Neural cell (in vitro differentiated cells): ENCODE results near the gene ACSL5. TPM values are rescaled to one million over a fixed set of nuclear protein-coding genes. Genes with fewer than 3 reads are reported as not detected.

Experiments used
- H2AFZ ChIP-seq: fragments of 200-600, 300-800 bp; sonication (generic), shearing (Covaris generic); 2 replicates; pipeline ENCODE4 v1.6.0; 2014; ENCODE audit warnings: low read depth, mild to moderate bottlenecking, antibody characterized with exemption, low read length, moderate library complexity
- H3F3A ChIP-seq: fragments of 200-600 bp; shearing (Covaris generic); 2 replicates; pipeline ENCODE4 v1.6.1; 2016; ENCODE audit warnings: mild to moderate bottlenecking, moderate library complexity, mixed read lengths, antibody characterized with exemption, low read length; ENCODE audit not compliant: insufficient read depth, poor library complexity, severe bottlenecking
- H3K27ac ChIP-seq: fragments of 200-600, 300-800 bp; sonication (generic), shearing (Covaris generic); 2 replicates; pipeline ENCODE4 v1.5.1; 2014; ENCODE audit warnings: mild to moderate bottlenecking, low read length, moderate library complexity
- H3K27me3 ChIP-seq: fragments of 300-800, 200-600 bp; sonication (generic), shearing (Covaris generic); 2 replicates; pipeline ENCODE4 v1.6.0; 2014; ENCODE audit warnings: mild to moderate bottlenecking, low read depth, low read length, moderate library complexity; ENCODE audit not compliant: insufficient read depth
- H3K36me3 ChIP-seq: fragments of 300-800, 200-600 bp; sonication (generic), shearing (Covaris generic); 2 replicates; pipeline ENCODE4 v1.5.1; 2014; ENCODE audit warnings: mild to moderate bottlenecking, antibody characterized with exemption, low read length, moderate library complexity; ENCODE audit not compliant: insufficient read depth
- H3K4me2 ChIP-seq: fragments of 300-800, 200-600 bp; sonication (generic), shearing (Covaris generic); 2 replicates; pipeline ENCODE4 v1.6.0; 2014; ENCODE audit warnings: mild to moderate bottlenecking, low read length
- H3K4me3 ChIP-seq: fragments of 300-800, 200-600 bp; sonication (generic), shearing (Covaris generic); 2 replicates; pipeline ENCODE4 v1.5.1; 2014; ENCODE audit warnings: mild to moderate bottlenecking, low read length, moderate library complexity
- H3K79me2 ChIP-seq: fragments of 200-600 bp; shearing (Covaris generic); replicated peaks from 2 replicates; pipeline ENCODE4 v1.6.0; 2014; ENCODE audit warnings: mild to moderate bottlenecking, low read length, moderate library complexity; ENCODE audit not compliant: insufficient read depth
- H3K9ac ChIP-seq: fragments of 300-800, 200-600 bp; sonication (generic), shearing (Covaris generic); 2 replicates; pipeline ENCODE4 v1.6.1; 2016; ENCODE audit warnings: mild to moderate bottlenecking, low read length, mixed read lengths
- H3K9me2 ChIP-seq: fragments of 200-600 bp; shearing (Covaris generic); 2 replicates; pipeline ENCODE4 v1.6.1; 2016; ENCODE audit warnings: mild to moderate bottlenecking, low read length, mixed read lengths; ENCODE audit not compliant: insufficient read depth
- H3K9me3 ChIP-seq: fragments of 200-600, 300-800 bp; sonication (generic), shearing (Covaris generic); 2 replicates; pipeline ENCODE4 v1.6.1; 2016; ENCODE audit warnings: mild to moderate bottlenecking, mixed run types, low read length, moderate library complexity, mixed read lengths
- H4K20me1 ChIP-seq: fragments of 200-600 bp; shearing (Covaris generic); 2 replicates; pipeline ENCODE4 v1.6.1; 2016; ENCODE audit warnings: mild to moderate bottlenecking, mixed run types; ENCODE audit not compliant: insufficient read depth
- EP300 ChIP-seq: fragments of 450-650 bp; conservative IDR thresholded peaks from 2 replicates; pipeline ENCODE4 v1.6.1; 2014; ENCODE audit warnings: antibody characterized with exemption, mild to moderate bottlenecking, moderate library complexity; ENCODE audit not compliant: poor library complexity, severe bottlenecking
- EZH2 ChIP-seq: fragments of 200-600, 300-800 bp; shearing (Covaris generic), sonication (generic); IDR thresholded peaks from 2 replicates; pipeline ENCODE4 v1.6.1; 2014; ENCODE audit warnings: antibody characterized with exemption, low read length, borderline replicate concordance, mild to moderate bottlenecking; ENCODE audit not compliant: insufficient read depth, poor library complexity, severe bottlenecking
- MXI1 ChIP-seq: fragments of 450-650 bp; conservative IDR thresholded peaks from 2 replicates; pipeline ENCODE4 v1.6.1; 2014; ENCODE audit warnings: antibody characterized with exemption, mild to moderate bottlenecking; ENCODE audit not compliant: poor library complexity, severe bottlenecking
- POLR2AphosphoS5 ChIP-seq: IDR thresholded peaks from 2 replicates; pipeline ENCODE4 v1.6.1; 2012
- RAD21 ChIP-seq: fragments of 450-650 bp; conservative IDR thresholded peaks from 2 replicates; pipeline ENCODE4 v1.6.1; 2014; ENCODE audit warnings: antibody characterized with exemption, mild to moderate bottlenecking, moderate library complexity
- SMC3 ChIP-seq: fragments of 450-650 bp; conservative IDR thresholded peaks from 2 replicates; pipeline ENCODE4 v1.6.1; 2014; ENCODE audit warnings: antibody characterized with exemption, mild to moderate bottlenecking, moderate library complexity; ENCODE audit not compliant: poor library complexity
- TAF1 ChIP-seq: IDR thresholded peaks from 2 replicates; pipeline ENCODE4 v1.6.1; 2012; ENCODE audit warnings: low read depth
- polyA plus RNA-seq: library from polyadenylated mRNA; depleted of rRNA; stranded (reverse); fragments of >200 nt; gene quantifications from 2 replicates; pipeline ENCODE4 v1.2.3, GENCODE V29; 2014
- TF ChIP-seq, protein P1 (sequence below): IDR thresholded peaks from 2 replicates; pipeline ENCODE4 v1.6.1; 2012; ENCODE audit warnings: borderline replicate concordance
- TF ChIP-seq, protein P2 (sequence below): fragments of 450-650 bp; IDR thresholded peaks from 2 replicates; pipeline ENCODE4 v1.5.1; 2014; ENCODE audit warnings: antibody characterized with exemption, mild to moderate bottlenecking, moderate library complexity; ENCODE audit not compliant: poor library complexity, severe bottlenecking

The ACSL5 gene
- polyA plus RNA-seq, 1 donor from 2014 or later: not detected

DNA sequence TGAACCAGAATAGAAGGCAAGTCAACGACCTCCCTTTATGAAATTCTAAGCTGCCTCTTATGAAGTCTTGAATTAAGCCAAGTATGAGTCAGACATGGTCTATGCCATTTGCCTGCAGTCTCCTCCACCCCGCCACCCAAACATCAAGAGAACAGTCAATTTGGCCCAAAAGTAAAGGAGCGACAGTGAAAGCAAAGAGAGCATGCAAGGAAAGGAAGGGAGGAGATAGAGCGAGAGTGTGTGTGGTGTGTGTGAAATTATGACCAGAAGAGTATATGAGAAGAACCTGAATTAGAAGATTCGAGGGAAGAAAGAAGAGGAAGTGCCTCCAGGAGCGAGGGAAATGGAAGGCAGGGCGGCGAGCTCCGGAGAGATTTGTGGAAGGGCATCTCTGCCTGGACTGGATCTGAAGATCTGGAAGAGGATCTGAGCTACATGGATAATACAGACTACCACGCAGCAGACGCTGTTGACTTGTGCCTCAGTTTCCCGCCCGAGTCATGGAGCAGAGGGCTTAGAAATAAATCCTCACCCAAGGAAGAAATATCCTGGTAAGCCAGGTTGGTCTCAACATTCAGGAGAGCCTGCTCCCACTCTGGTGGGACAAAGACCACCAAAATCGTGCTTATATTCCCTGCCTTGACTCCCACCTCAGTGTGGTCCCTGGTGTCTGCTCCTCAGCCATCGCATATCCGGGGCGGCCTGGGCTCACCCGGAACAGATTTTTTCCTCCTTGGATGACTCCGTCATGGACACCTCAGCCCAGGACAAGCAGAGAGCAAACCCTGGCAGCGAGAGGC, 72.3 kb downstream of the ACSL5 start:
- Histone ChIP-seq H3K9me3 (no peaks in the 10 kb centered on the region), H3K4me3 (peak overlapping the region; percentile 87), H3K9ac (peak overlapping the region; percentile 82), H3K4me2 (peak overlapping the region; percentile 88), H3K79me2 (peaks cover 40% of the 10 kb centered on the region), H3K9me2 (no peaks in the 10 kb centered on the region), H3K27me3 (no peaks in the 10 kb centered on the region), H2AFZ (peak overlapping the region; percentile 91), H4K20me1 (no peaks in the 10 kb centered on the region), H3F3A (no peaks in the 10 kb centered on the region), H3K27ac (peak overlapping the region; percentile 90), H3K36me3 (no peaks in the 10 kb centered on the region)
- TF ChIP-seq EZH2 (no peak), RAD21 (peak; percentile 35), TAF1 (no peak), POLR2AphosphoS5 (no peak), EP300 (no peak), MXI1 (no peak), SMC3 (no peak)
- TF ChIP-seq, protein P1, sequence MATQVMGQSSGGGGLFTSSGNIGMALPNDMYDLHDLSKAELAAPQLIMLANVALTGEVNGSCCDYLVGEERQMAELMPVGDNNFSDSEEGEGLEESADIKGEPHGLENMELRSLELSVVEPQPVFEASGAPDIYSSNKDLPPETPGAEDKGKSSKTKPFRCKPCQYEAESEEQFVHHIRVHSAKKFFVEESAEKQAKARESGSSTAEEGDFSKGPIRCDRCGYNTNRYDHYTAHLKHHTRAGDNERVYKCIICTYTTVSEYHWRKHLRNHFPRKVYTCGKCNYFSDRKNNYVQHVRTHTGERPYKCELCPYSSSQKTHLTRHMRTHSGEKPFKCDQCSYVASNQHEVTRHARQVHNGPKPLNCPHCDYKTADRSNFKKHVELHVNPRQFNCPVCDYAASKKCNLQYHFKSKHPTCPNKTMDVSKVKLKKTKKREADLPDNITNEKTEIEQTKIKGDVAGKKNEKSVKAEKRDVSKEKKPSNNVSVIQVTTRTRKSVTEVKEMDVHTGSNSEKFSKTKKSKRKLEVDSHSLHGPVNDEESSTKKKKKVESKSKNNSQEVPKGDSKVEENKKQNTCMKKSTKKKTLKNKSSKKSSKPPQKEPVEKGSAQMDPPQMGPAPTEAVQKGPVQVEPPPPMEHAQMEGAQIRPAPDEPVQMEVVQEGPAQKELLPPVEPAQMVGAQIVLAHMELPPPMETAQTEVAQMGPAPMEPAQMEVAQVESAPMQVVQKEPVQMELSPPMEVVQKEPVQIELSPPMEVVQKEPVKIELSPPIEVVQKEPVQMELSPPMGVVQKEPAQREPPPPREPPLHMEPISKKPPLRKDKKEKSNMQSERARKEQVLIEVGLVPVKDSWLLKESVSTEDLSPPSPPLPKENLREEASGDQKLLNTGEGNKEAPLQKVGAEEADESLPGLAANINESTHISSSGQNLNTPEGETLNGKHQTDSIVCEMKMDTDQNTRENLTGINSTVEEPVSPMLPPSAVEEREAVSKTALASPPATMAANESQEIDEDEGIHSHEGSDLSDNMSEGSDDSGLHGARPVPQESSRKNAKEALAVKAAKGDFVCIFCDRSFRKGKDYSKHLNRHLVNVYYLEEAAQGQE: peak; percentile 49
- TF ChIP-seq, protein P2, sequence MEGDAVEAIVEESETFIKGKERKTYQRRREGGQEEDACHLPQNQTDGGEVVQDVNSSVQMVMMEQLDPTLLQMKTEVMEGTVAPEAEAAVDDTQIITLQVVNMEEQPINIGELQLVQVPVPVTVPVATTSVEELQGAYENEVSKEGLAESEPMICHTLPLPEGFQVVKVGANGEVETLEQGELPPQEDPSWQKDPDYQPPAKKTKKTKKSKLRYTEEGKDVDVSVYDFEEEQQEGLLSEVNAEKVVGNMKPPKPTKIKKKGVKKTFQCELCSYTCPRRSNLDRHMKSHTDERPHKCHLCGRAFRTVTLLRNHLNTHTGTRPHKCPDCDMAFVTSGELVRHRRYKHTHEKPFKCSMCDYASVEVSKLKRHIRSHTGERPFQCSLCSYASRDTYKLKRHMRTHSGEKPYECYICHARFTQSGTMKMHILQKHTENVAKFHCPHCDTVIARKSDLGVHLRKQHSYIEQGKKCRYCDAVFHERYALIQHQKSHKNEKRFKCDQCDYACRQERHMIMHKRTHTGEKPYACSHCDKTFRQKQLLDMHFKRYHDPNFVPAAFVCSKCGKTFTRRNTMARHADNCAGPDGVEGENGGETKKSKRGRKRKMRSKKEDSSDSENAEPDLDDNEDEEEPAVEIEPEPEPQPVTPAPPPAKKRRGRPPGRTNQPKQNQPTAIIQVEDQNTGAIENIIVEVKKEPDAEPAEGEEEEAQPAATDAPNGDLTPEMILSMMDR: no peak

DNA sequence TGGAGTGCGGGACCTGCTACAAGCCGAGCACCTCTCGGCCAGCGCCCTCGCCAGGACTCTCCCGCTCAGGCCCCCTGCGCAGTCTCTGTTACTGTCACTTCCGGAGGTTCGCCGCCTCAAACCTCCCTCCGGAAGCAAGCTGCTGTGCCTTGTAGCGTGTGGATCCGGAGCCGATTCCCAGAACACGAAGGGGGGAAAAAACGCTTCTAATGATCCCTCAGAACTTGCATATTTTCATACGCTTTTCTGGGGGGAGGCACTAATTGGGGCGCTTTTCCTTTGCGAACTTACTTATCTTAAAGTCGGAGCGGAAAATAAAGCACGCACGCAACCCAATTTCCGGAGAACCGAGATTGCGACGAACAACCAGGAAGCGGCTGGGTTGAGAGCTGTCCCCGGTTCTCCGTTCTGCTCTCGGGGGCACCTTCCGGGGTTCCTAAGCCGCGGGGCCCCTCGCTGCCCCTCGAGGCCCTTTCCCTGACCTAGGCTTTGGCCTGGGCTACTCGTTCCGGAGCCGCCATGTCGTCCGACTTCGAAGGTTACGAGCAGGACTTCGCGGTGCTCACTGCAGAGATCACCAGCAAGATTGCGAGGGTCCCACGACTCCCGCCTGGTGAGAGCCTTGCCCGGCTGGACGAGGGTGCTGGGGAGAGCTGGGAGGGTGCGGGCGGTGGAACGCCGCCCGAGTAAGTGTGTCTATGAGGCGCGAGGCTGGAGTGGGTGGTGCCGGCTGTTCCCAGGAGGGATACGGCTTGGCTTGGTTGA, 73.1 kb downstream of the ACSL5 start, which contains the start of the genes VTI1A and ZDHHC6:
Gene VTI1A, plus strand, starts transcription at position 361 of the 765 bp plus-strand sequence. Its CDS starts 159 bp downstream, at position 520.
Gene ZDHHC6, minus strand, starts transcription at position 60 of the 765 bp plus-strand sequence. CDS start 1,478 bp downstream, outside the sequence.
- Histone ChIP-seq H3K79me2 (peaks cover 40% of the 10 kb centered on the region), H3K27ac (peak within 1 kb of the TSS; percentile 90)
- TF ChIP-seq MXI1 (peak; percentile 80), RAD21 (peak; percentile 12), EP300 (peak; percentile 53), POLR2AphosphoS5 (peak; percentile 91), TAF1 (peak; percentile 78), EZH2 (no peak), SMC3 (peak; percentile 39)
- TF ChIP-seq, protein P1: peak; percentile 30
- TF ChIP-seq, protein P2: peak; percentile 50

More for the DNA sequence above, 73.1 kb downstream of the ACSL5 start, which contains the start of the genes VTI1A and ZDHHC6:
- H3K9ac ChIP-seq: peak within 1 kb of the TSS; percentile 82
- H3F3A ChIP-seq: no peaks in the 10 kb centered on the region
- H3K4me2 ChIP-seq: peak within 1 kb of the TSS; percentile 88
- H3K9me3 ChIP-seq: no peaks in the 10 kb centered on the region
- H3K9me2 ChIP-seq: no peaks in the 10 kb centered on the region
- no peaks in the 10 kb centered on the region for H3K36me3 ChIP-seq
- H4K20me1 ChIP-seq: no peaks in the 10 kb centered on the region
- H3K4me3 ChIP-seq: peak within 1 kb of the TSS; percentile 87
- H3K27me3 ChIP-seq: no peaks in the 10 kb centered on the region
- H2AFZ ChIP-seq: peak within 1 kb of the TSS; percentile 91
